ENCODE results near the gene CYLD. TPM values are rescaled to one million over a fixed set of nuclear protein-coding genes. Genes with fewer than 3 reads are reported as not detected.

The CYLD gene
- total RNA-seq, 1 experiment from 2014 or later: 11.9 TPM

DNA sequence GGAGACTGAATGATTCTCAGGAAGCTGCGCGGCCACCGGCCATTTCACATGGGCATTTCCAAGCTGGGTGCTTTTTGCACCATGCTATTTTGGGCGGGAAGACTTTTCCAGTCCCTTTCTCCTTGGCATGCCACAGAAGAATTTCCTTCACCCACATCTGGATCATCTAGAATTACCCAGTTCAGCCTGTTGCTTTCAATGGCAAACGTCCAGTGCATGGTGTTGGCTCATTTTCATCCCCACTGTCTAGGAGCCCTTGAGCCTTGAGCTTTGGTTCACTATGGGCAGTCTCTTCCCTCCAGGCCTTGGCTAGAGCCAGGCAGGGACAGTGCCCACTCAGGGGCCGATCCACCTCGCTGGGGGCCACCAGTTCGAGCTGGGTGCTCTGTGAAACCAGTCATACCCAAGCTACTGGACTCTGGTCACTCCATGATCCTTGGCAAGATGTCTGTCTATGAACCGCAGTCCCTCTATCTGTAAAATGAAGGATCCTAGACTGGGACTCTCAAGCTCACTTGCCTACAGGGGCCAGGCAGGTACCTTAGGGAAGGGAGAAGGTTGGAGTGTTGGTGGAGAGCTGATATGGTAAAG, 71.1 kb downstream of the CYLD start:
- no peaks in the 10 kb centered on the region for H3K79me2 ChIP-seq (ENCODE audit: insufficient read depth, low read length)
- H3K4me3 ChIP-seq (replicated peaks in 1 of 2; ENCODE audit: low read depth in 1 of 2, low read length in 2 of 2): no peak overlapping the region
- BruUV-seq (replicated peaks): no TSS peak
- H3K4me2 ChIP-seq (ENCODE audit: low read length): no peak overlapping the region
- H3K36me3 ChIP-seq (ENCODE audit: control insufficient read depth in 1 of 2, insufficient read depth in 2 of 2, low read length in 2 of 2): no peaks in the 10 kb centered on the region
- POLR2A ChIA-PET: no interaction called here
- CTCF ChIA-PET: no interaction called here
- ATAC-seq (no peak), DNase-seq (ENCODE audit: low read depth, low spot score) (no peak)
- H4K20me1 ChIP-seq (ENCODE audit: insufficient read depth): no peaks in the 10 kb centered on the region
- no peaks in the 10 kb centered on the region for H3K4me1 ChIP-seq (ENCODE audit: control insufficient read depth in 1 of 2, insufficient read depth in 2 of 2, low read length in 2 of 2)
- TF ChIP-seq JUND (IDR thresholded peaks at IDR 0.05) (no peak), SP1 (IDR thresholded peaks at IDR 0.05; ENCODE audit: low read depth) (no peak), TCF7L2 (IDR thresholded peaks at IDR 0.05; ENCODE audit: borderline replicate concordance, extremely low read depth, insufficient read depth, insufficient read length) (no peak), FOSL1 (IDR thresholded peaks at IDR 0.05; ENCODE audit: low read depth) (no peak), CEBPB (IDR thresholded peaks at IDR 0.05; ENCODE audit: low read depth) (no peak), RAD21 (IDR thresholded peaks at IDR 0.05; ENCODE audit: low read depth) (no peak), YY1 (IDR thresholded peaks at IDR 0.05; ENCODE audit: extremely low read depth, insufficient replicate concordance, low read depth, low read length) (no peak)
- TF ChIP-seq, protein P1, sequence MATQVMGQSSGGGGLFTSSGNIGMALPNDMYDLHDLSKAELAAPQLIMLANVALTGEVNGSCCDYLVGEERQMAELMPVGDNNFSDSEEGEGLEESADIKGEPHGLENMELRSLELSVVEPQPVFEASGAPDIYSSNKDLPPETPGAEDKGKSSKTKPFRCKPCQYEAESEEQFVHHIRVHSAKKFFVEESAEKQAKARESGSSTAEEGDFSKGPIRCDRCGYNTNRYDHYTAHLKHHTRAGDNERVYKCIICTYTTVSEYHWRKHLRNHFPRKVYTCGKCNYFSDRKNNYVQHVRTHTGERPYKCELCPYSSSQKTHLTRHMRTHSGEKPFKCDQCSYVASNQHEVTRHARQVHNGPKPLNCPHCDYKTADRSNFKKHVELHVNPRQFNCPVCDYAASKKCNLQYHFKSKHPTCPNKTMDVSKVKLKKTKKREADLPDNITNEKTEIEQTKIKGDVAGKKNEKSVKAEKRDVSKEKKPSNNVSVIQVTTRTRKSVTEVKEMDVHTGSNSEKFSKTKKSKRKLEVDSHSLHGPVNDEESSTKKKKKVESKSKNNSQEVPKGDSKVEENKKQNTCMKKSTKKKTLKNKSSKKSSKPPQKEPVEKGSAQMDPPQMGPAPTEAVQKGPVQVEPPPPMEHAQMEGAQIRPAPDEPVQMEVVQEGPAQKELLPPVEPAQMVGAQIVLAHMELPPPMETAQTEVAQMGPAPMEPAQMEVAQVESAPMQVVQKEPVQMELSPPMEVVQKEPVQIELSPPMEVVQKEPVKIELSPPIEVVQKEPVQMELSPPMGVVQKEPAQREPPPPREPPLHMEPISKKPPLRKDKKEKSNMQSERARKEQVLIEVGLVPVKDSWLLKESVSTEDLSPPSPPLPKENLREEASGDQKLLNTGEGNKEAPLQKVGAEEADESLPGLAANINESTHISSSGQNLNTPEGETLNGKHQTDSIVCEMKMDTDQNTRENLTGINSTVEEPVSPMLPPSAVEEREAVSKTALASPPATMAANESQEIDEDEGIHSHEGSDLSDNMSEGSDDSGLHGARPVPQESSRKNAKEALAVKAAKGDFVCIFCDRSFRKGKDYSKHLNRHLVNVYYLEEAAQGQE (IDR thresholded peaks at IDR 0.05; ENCODE audit: low read depth): no peak
- TF ChIP-seq, protein P2, sequence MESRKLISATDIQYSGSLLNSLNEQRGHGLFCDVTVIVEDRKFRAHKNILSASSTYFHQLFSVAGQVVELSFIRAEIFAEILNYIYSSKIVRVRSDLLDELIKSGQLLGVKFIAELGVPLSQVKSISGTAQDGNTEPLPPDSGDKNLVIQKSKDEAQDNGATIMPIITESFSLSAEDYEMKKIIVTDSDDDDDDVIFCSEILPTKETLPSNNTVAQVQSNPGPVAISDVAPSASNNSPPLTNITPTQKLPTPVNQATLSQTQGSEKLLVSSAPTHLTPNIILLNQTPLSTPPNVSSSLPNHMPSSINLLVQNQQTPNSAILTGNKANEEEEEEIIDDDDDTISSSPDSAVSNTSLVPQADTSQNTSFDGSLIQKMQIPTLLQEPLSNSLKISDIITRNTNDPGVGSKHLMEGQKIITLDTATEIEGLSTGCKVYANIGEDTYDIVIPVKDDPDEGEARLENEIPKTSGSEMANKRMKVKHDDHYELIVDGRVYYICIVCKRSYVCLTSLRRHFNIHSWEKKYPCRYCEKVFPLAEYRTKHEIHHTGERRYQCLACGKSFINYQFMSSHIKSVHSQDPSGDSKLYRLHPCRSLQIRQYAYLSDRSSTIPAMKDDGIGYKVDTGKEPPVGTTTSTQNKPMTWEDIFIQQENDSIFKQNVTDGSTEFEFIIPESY (IDR thresholded peaks at IDR 0.05; ENCODE audit: extremely low read depth, insufficient replicate concordance, low read length): no peak
- no peak overlapping the region for H2AFZ ChIP-seq (ENCODE audit: low read depth, low read length, poor library complexity, severe bottlenecking)
- no peak overlapping the region for H3K27ac ChIP-seq (ENCODE audit: low read depth, low read length)
- no peaks in the 10 kb centered on the region for H3K9me3 ChIP-seq (ENCODE audit: control insufficient read depth in 1 of 2, insufficient read depth in 1 of 2, low read depth in 1 of 2, low read length in 2 of 2)
- no peak overlapping the region for H3K9ac ChIP-seq (ENCODE audit: low read length)
- no peaks in the 10 kb centered on the region for H3K9me2 ChIP-seq (ENCODE audit: insufficient read depth)
- RAD21 ChIA-PET (ENCODE audit: low non-redundant PET in 1 of 2, low total read pairs in 2 of 2, uncharacterized antibody in 2 of 2, unreplicated experiment in 2 of 2): no interaction called here
- intact Hi-C loops (cut with micrococcal nuclease): no loop called here
- H3K27me3 ChIP-seq (ENCODE audit: insufficient read depth, low read length): no peaks in the 10 kb centered on the region
